Medulla oblongata (tissue), 1 donor: Measurements from ENCODE around the gene STEAP1B.
"Not testable (repeated sequence)": the region's sequence is repeated elsewhere in the genome, so short reads cannot be mapped to it uniquely, and the experiment has no call there.

Experiments
- DNase-seq: peaks from one replicate; pipeline ENCODE4 v3.0.0-alpha.2; 2015; ENCODE audit errors: extremely low spot score

STEAP1B gene

GRCh38 chr7:22454446-22454845, 45.5 kb downstream of the STEAP1B start:
- no peak for DNase-seq

- no peak for DNase-seq
Observed at GRCh38 chr7:22452960-22453558, 46.9 kb downstream of the STEAP1B start.

DNA sequence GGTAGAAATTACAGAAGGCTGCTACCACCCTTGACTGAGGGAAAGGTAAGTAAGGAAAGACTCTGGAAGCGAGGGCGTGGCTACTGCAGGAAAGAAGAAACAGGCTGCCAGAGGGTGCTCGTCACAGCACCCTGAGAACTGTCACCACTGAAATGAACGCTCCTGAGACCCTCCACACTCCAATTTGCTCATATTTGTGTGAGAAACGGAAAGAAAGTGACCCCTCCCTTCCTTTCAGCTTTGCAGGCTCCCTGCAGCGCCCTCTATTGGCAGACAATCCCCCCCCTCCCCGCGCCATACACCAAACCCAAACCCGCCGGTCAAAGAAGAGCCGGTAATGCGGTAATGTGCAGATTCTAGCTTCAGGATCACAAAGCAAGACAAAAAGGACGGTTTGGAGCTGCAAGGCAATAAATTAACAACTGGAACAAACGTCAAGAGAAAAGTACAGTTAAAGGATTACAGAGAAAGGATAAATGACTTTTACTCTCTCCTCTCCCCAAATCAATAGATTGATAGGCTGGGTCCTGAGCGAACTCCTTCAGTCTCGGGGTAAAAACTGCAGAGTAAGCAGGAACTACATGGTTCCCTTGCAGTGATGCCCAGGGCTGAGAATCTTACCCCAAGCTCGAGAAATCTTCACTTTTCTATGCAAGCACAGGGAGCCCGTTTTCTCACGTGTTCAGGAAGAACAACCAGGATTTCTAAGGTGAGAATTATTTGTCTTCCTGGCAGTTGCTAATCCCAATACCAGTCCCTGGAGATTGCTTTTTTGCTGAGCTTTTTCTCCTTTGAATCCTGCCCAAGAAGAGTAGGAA, 47.6 kb downstream of the STEAP1B start:
- peak; percentile 78 for DNase-seq

- not testable (repeated sequence) for DNase-seq
Observed at GRCh38 chr7:22450013-22450412, 50.0 kb downstream of the STEAP1B start.

GRCh38 chr7:22447762-22448161, 52.2 kb downstream of the STEAP1B start:
- no peak for DNase-seq

DNA sequence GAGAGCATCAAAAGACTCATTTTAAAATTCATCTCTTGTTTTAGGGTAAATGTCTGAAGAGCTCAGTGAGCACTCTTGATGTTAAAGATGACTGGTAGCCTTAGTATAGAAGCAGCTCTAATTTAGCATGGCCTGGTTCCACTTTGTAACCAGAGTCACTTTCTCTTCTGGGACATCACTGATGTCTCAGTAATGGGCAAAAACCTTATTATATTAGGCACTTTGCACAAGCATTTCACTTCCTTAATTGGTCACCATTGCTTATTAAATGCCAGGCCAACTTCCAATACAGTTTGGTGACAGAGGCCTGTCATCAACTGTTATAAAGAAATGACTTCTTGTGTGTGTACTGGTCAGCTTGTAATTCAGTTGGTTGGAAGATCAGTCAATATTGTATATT, 53.0 kb downstream of the STEAP1B start:
- DNase-seq = no peak

- DNase-seq = no peak
Observed at GRCh38 chr7:22445853-22446252, 54.1 kb downstream of the STEAP1B start.

GRCh38 chr7:22445140-22445743, 54.7 kb downstream of the STEAP1B start:
- DNase-seq = no peak

- DNase-seq = peak; percentile 54
Observed at GRCh38 chr7:22444181-22444971, 55.6 kb downstream of the STEAP1B start.

DNA sequence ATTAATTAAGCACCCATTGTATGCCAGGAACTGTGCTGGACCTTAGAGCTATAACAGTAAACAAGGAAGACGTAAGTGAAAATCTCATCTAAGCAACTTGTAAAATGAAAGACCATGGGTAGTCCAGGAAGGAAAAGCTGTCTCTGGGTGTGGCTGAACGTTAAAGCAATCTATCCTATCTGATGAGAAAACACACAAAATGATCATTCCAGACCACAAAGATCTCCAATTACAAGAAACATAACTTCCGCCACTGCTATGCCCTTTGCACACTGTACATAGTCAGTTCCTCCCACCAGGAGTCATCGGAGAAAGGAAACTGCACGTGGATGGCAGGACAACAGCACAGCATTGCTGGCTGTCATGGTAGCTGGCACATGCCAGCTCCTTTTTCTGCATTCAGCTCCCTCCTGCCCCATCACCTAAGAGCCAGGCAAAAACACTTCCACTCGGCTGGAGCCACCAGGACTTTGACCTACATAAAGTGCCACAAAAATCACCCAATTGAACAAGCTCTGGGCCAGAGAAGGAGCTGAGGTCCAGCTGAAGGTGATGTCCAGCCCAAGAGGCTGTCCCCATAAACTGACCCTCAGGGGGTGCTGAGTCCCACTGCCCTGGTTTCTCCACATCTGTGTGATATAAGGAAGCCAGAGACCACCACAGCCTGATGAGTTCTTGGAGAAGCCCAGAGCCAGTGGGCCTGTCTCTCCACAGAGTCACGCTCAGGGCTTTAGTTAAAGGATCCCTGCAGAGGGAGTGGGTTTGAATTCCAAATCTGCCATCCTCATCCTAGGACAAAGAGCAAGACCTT, 56.4 kb downstream of the STEAP1B start:
- no peak for DNase-seq

DNA sequence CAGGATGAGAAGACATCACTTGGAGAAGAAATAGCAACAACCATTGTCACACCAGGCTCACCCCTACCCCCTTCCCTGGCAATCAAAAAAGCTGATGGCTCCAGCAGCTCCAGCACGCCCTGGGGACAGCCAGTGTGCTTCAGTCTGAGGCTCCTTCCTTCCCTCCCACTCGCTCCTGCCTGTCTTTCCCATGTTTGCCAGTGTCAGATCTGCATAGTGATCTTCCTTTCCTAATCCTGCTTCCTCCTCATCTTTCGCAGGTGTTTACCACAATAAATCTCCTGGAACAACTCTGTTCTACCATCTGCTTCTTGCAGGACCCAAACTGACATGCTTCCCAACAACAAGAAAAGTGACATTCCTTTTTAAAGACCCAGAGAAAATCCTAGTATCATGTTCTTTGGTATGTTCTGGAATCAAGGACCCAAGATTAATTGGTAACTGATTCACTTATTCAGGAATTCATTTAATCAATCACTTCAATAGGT, 57.1 kb downstream of the STEAP1B start:
- no peak for DNase-seq

DNA sequence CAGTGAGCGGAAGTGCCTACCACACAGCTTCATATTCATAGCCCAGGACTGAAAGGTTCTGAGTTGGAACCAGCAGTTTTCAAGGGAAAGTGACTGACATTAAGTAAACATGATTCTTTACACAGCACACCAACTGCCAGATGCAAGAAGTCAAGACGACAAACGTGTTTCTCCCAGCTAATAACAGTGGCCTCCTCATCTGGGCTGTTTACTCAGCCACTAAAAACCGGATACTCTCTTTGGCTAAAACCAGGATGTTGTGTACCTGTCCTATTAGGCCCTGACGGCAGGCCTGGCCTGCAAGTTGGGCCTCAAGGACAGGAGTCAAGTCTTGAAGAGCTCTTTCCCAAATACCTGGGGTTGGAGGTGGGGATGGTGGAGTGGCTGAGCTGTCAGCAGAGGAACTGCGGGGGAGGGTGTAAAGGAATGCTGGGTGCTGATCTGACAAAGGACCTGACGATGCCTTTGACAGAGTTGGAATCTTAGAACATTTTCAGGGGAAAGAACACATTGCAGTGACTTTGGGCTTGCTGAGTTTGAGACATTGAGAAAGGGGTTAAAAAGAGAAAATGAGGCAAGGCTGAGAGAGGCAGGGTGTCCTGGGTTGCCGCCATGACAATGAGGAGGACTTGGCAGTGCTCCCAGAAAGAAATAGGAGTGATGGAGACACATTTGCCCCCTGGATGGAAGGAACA, 57.7 kb downstream of the STEAP1B start:
- no peak for DNase-seq

DNA sequence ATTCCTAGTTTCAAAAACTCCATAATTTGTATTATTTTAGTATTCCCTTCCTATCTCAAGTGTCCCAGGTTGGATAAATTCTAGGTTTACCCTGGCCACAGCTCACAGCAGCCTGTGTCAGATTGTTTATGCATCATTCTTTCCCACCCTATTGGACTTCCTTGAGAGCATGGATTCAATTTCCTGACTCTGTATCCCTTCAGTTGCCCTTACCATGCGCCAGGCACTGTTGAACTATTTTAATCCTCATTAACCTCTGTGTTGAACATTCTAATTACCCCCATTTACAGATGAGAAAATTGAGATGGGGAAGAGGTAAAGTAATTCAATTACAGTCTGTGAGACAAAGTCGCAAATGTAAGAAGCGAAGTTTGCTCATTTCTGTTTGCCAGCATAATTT, 58.8 kb downstream of the STEAP1B start:
- no peak for DNase-seq

DNA sequence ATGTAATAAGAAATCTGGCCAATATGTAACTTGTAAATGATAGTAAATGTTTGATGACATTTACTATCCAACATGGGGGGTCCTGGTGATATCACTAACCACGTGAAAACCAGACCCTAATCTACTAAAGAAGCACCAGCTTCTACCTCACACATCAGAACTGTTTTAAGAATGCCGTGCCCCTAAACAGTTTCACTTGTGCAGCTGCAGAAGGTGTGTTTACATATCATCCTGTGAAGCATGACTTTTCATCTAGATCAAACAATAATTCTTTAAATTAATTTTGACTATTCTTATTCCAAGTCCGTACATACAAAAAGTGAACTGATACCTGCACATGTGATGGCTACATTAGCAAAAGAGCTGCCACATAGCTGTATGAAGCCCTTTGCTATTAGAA, 61.0 kb downstream of the STEAP1B start:
- no peak for DNase-seq

DNA sequence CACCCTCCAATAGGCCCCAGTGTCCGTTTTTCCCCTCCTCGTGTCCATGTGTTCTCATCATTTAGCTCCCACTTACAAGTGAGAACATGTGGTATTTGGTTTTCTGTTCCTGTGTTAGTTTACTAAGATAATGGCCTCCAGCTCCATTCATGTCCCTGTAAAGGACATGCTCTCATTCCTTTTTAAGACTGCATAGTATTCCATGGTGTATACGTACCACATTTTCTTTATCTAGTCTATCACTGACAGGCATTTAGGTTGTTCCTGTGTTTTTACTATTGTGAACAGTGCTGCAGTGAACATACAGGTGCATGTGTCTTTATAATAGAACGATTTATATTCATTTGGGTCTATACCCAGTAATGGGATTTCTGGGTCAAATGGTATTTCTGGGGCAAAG, 63.4 kb downstream of the STEAP1B start:
- not testable (repeated sequence) for DNase-seq

DNA sequence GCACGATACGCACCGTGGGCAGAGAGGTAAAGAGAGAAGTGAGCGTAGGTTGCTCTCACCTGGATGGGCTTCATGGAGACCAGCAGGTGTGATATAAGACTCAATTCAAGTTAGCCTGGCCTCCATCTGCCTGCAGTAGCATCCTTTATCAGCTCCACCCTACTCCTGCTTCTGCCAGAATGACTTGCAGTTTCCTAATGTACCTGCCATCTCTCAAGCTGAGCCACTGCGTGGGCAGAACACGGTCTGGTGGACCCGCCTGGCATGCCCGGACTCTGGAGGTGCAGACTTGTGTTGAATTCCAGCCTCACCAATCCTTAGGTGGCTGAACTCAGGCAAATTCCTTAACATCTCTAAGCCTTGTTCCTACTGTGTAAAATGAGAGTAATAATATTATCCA, 64.3 kb downstream of the STEAP1B start:
- no peak for DNase-seq

DNA sequence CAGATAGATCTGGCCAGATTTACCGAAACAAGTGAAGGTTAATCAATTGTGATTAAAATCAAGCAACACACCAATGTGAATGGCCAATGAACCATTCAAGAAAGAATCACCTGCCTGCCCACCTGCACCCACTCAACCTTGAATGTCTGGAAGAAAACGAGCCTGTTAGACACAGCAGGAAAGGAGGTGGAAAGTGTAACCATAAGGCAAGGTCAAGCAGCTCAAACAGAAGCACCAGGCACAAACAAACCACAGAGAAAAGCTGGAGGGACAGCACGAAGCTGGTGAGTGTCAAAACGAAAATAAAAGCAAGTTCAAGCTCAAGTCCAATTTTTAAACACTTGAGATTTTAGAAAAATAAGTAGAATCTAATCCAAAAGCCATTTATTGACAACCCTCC, 64.9 kb downstream of the STEAP1B start:
- DNase-seq = no peak

GRCh38 chr7:22433710-22434460, 66.1 kb downstream of the STEAP1B start:
- DNase-seq = no peak

DNA sequence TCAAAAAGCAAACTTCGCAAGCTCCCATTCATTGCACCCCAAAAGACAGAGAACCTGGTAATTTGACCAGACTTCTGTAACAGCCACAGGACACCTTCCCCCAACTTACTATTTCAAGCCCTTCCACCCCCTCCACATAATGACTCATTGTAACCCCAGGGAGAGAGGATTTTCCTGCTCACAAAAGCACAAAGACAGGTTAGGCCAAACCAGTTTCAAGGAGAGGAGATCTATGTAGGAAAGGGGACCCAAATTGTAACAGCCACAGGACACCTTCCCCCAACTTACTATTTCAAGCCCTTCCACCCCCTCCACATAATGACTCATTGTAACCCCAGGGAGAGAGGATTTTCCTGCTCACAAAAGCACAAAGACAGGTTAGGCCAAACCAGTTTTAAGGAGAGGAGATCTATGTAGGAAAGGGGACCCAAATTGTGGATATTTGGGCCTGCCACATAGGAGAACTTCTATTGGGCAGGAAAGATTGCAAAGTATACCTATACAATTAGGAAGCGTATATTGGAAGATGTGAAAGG, 66.8 kb downstream of the STEAP1B start:
- not testable (repeated sequence) for DNase-seq
